T follicular helper cell (primary cell): ENCODE measurements around the gene LIMCH1.
"Not testable (repeated sequence)": the region's sequence is repeated elsewhere in the genome, so short reads cannot be mapped to it uniquely, and the experiment has no call there.

Experiments used
- DNase-seq: peaks from one replicate; pipeline ENCODE4 v3.0.0-alpha.2; 2020; ENCODE audit warnings: low read depth

LIMCH1 gene

DNA sequence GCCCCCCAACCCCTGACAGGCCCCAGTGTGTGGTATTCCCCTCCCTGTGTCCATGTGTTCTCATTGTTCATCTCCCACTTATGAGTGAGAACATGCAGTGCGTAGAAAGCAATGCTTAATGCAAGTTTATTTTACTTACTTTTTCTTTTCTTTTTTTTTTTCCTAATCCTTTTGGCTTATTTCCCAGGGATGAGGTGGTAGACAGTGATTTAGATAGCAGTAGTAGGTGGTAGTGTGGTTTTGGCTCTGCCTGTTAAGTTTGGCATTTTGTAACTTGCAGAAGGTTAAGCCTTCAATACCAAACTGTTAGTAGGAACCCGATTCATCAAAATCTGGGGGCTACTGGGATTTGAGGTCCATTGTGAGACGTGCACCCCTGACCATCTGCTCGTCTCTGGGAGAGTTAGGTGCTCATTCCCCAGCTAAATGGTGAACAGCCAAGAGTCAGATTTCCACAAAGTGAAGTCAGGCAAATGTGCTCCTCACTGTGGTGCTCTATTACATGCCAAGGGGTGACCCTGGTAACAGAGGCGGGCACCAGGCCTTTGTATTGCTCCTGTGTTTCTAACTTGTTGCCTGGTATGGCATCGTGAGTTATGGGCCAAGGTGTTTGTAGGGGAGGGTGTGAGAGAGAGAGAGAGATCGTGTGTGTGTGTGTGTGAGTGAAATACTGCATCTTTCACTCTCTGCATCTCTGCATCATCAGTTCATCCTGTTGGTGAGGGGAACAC lies 140.3 kb downstream of the LIMCH1 start:
- DNase-seq = no peak

DNA sequence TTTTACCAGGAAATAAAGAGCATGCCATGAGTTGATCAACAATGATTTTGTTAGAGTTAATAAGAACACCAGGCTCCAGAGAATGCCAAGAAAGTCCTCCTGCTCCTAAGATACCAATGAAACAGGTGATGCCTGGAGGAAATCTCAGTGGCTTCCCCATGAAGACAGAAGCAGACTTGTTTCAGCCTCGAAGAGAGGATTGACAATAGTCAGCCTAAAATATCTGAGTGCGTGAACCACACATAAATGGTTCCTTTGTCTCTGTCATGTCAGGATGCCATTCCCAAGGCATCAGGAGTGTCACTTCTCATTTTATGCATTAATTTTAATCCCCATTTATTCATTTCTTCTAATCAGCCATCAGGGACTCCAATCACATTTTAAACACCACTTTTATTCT lies 141.0 kb downstream of the LIMCH1 start:
- no peak for DNase-seq

DNA sequence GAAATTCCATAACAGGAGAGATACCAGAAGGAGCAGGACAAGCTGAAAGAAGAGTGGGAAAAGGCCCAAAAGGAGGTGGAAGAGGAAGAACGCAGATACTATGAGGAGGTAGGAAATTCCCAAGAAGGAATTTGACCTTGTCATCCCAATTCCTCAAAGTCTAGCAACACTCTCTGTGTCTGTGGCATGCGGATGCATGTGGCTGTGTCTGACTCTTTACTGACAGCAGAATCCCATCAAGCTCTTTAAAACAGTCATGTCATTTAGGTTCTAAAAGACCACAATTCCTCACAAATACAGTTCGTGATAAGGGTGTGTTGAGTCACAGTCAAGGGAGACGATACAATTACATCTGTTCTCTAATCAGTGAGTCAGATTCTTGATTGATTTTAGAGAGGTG lies 142.0 kb downstream of the LIMCH1 start:
- no peak for DNase-seq

DNA sequence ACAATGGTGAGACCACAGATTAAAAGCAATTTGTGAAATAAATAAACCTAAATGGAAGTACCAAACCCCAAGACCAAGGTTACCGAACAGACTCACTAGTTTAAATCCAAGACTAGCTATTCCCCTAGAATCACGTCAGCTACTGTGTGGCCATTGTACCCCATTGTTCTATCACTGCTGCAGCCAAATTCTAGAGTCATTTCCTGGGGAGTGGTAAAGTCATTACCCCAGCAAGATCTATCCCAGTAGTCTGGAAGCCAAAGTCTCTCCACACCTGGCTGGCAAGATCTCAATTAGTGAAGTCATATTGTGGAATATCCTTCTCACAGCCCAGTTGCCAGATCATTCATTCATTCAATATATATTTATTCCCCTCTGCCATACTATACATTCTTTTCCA lies 143.1 kb downstream of the LIMCH1 start:
- no peak for DNase-seq

DNA sequence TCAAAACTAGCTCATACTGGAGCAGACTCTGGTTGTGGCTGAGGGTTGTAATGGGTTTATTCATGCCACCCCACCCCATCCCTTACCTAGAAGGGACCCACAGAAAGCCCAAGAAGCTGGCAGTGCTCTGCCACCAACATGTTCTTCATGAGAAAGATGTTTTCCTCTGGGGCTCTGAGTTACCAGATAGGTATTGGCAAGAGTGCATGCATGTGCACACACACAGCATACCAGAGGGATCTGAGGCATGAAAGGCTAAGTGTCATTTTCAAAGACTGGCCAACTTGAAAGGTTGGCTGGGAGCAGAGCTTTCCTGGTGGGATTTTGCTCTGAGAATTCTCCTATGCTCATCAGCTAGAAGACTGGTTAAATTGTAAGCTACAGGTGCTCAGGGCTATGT lies 145.4 kb downstream of the LIMCH1 start:
- DNase-seq = no peak

DNA sequence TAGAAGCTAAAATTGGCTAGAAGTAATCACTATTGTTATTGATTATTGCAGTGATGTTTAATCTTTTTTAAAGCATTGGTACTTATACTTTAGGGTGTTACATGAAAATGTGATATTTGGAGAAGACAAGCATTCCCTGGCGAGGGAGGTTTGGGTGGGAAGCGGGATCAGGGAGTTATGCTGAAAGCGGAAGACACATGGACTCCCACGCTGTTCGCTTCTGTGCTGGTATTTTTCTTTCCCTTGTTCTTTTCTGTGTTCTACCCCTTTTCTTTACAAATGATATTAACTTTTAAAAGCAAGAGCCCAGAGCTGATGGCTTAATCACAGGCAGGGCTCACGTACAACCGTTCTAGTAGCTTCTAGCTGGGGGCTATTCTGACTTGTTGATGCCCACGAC lies 148.9 kb downstream of the LIMCH1 start:
- no peak for DNase-seq

DNA sequence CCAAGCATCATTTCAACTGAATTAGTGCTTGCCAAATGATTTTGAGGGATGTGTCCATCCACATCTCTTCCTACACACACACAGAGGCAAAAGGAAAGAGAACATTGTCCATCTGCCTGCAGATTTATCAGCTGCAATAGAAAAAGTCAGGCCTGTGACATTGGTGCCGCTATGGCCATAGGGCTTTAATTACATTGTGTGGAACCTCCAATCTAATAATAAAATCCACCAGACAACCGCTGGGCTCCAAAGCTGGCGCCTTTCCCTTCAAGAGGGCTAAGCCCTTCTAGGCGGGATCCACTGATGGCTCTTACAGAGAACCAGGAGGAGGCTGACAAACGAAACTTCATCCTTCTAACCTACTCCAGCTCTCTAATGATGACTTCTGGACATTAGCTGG lies 150.0 kb downstream of the LIMCH1 start:
- no peak for DNase-seq

DNA sequence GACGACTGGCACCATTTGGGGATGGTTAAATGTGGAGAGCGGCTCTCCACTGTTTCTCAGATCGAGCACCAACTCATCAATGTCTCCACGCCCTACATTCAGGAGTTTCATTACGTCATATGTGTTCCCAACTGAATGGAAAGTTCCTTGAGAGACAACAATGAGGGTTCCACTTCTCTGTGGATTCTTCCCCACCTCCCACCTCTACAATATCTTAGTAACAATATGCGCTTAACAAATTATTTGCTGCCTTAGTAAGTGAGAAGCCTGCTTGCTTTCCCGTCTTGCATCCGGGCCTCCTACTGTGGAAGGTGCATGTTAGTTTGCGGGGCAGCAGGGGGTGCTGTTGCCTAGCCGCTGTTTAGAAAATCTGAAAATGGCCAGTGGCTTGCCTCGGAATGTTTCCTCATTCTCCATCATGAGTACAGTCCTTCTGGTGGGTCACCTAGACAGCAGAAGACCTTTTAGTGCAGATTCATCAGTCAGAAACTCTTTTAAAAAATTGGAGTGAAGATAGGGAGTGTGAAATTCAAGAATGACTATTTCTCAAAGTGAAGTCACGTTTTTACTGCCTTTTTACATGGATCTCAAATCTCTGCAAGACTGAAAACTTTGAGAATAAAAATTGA lies 154.9 kb downstream of the LIMCH1 start:
- no peak for DNase-seq

DNA sequence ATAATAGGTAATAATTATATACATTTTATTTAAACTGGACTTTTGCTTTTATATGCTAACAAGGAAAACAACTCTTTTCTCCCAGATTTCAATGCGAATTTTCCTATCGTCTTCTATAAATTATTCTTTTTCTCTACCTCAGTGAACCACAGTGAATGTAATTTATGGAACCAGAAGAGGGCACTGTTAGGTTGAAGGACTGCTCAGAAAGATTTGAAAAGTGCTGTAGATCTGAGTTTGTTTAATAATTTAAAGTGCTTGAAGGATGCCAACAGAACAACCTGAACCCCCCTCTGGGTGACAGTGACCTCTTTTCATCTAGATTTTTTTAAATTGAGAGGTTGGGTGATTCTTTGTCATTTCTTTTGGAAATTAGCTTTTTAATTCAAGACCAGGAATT lies 155.7 kb downstream of the LIMCH1 start:
- no peak for DNase-seq

DNA sequence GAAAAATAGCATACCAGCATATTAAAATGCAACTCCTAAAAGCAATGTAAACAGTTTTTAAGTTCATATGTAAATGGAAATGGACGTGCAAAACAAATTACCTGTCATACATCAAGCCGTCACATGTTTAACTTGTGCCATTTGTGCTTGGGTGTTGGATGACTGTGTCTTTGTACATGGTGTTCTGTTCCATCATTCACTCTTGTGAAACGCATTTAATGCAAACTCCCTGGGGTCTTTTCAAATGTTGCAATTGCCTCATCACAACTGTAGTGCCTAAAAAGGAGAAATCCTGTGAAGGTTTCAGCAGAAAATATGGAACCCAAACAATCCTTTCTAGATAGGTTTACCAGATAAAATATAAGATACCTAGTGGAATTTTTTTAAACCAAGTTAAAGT lies 158.2 kb downstream of the LIMCH1 start:
- DNase-seq = no peak

DNA sequence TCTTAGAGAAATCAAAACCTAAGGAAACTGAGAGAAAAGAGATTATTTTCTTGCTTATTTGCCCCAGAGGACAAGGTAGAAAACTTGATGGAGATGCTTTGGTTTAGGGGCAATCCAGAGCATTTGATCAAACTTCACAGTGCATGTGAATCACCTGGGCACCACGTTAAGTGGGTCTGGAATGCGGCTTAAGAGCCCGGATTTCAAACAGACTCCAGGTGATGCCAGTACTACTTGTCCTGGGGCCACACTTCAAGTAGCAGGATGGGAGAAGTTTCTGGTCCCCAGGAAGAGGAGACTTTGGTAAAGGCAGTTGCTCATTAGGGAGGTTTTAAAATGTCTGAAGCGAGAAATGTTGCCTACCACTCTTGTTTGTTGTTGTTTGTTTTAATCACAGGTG lies 158.8 kb downstream of the LIMCH1 start:
- DNase-seq = no peak

DNA sequence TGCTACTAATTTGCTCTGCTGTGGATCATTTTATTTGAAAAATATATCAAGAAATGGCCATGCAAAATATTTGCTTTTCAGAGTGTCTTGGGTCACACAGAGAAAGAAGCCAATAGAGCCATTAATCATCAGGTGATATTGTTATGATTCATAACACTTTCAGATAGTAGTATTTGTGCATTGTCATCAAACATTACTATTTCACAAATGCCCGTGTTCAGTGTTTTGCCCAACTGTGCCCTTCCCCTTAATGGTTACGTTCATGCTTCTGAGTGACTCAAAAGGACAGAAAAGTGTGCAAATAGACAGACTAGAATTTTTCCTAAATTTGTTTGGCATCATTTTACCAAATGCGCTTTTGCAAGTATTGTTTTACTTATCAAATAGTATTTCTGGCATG lies 164.0 kb downstream of the LIMCH1 start:
- DNase-seq = no peak

DNA sequence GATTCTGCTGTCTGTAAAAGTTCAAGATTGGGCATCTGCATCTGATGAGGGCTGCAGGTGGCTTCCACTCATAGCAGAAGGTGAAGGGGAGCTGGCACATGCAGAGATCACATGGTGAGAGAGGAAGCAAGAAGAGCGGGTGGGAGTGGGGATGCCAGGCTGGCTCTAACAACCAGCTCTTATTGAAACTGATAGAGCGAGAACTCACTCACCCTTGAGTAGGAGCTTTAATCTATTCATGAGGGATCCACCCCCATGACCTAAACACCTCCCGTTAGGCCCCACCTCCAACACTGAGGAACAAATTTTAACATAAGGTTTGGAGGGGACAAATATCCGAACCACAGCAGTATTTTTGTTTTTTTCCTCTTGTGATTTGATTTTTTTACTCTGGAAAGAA lies 164.8 kb downstream of the LIMCH1 start:
- DNase-seq = no peak

DNA sequence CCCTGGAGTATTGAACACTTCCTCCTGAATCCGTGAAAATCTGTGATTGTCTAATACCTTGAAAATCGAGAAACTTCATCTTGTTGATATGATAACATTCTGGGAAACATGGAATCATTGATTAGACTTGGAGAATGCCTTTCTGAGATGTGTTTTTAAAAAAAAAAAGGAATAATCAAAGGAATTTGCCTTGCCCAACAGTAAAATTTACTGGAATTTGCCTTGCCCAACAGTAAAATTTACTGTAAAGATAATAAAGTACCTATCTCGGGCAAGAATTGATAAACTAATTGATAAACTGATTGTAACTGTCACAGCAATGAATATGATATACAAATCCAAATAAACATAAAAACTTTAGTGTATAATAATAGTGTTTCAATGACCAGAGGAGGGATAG lies 165.8 kb downstream of the LIMCH1 start:
- no peak for DNase-seq

DNA sequence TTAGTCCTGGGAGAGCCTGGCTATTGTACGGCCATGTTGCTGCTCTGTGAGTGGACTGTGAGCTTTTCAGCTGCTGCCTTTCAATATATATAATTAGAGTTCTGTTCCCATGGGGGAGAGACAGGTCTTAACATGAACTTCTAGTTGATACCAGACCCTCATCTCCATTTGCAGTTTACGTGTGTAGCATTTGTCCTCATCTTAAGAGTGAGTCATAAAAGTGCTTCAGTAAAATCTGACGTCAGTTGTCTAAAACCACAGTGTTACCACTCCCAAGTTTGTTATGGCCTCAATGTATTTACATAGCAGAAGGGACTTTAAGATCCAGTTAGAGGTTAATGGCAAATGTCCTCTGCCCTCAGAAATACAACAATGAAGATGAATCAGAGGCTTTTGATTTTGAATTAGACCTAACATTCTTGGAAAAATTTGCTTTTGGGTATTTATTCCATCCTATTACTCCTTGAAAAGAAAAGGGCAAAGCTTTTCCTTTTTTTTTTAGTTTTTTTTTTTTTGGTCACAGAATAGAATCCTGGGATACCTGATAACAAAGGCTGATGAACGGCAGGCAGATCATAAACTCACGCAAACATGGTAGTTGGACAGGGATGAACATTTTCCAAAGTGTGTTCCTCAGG lies 172.0 kb downstream of the LIMCH1 start:
- DNase-seq = no peak

DNA sequence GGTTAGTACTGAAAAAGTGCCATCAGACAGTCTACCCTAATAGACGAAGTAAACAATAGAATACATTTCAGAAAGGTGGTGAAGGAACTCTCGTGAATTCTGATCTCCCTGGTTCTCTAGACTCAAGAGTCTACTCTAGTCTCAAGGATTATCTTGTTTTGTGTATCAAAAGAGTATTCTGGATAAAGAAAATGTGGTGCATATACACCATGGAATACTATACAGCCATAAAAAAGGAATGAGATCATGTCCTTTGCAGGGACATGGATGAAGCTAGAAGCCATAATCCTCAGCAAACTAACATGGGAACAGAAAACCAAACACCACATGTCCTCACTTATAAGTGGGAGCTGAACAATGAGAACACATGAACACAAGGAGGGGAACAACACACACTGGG lies 173.7 kb downstream of the LIMCH1 start:
- not testable (repeated sequence) for DNase-seq

DNA sequence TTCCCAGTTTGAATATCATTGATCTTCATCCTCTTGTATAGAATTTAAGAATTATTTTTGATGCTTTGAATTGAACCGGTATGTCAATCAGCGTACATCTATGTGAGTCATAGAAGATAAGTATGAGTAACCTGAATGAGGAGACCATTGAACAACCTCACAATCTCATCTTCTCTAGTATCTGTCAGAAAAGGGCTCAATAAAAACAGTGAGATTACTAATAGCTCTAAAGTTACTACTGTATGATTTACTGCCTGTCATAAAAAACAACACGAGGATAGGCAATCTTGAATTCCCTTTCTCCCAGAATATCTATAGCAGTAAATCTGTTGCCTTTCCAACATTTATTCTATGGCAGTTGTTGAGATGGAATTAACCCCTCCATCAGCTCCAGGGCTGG lies 174.5 kb downstream of the LIMCH1 start:
- no peak for DNase-seq

DNA sequence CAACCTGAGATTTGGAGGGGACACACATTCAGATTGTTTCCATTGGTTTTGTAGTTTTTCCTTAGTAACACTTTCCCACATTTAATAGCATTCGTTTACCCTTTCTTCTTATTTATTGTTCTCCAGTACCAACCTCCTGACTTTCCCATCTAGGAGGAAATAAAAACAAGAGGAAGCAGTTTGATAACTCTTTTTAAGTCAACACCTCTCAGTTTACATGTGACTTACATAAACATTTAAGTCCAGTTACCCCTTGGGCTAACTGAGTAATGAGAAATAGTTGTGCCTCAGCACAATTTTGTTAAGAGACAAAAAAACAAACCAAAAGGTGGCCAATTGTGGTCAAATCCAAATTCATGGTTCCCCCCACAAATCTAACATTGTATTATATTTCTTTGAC lies 175.8 kb downstream of the LIMCH1 start:
- DNase-seq = no peak

DNA sequence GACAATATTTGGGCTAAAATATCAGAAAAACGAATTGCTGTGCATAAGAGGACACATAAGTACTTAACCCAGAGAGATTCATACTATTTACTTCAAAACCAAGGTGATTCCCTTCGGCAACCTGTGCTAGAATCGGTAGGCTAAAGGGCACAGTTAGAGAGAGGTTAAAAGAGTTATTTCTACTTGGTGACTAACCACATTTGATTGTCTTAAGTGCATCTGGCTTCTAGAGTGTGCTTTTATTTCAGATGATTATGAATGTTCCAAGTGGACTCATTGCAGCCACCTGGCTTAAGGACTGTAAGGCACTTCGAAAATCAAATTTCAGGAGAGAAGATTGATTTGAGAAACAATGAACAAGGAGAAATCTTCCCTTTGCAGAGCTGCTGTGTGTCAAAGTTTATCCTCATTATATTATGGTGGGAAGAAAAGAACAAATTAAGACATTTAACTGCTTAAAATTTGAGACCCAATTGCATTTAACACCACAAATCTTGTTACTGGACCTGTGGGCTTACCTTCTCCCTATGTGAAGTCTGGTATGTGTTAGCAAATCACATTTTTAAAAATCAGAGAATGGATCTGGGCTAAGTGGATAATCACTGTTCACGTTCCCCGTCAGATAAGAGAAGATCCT lies 176.5 kb downstream of the LIMCH1 start:
- DNase-seq = no peak

DNA sequence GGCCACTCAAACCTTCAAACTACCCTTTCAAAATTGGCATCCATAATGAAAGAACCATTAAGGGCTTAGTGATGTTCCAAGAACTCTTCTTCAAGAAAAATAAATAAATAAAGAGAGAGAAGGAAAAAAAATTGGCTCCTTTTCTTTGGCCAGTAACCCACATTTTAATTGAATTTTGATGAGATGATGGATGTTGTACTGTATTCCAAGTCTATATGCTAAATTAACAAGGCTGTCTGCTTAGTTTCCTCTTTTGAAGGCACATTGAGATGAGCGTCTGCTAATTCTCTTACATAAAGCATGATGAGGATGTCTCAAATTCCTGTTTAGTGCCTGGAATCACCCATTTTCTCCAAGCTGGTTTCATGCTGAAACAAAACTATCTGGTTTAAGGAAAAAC lies 177.2 kb downstream of the LIMCH1 start:
- no peak for DNase-seq

DNA sequence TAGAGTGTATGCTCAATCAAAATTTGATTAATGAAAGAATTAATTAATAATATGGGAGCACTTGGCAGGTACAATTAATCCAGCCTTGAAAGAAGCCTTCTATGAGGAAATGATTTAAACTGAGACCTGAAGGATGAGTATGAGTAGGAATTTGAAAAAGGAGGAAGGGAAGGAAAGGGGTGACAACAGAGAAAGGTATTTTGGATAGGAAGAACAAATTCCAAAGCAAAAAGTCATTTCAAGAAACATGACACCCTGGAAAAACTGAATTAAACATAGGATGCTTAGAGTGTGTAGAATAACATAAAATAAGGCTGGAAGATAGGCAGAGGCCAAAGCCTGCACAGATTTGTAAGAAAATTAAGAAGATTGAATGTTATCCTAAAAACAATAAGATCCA lies 180.9 kb downstream of the LIMCH1 start:
- DNase-seq = no peak

DNA sequence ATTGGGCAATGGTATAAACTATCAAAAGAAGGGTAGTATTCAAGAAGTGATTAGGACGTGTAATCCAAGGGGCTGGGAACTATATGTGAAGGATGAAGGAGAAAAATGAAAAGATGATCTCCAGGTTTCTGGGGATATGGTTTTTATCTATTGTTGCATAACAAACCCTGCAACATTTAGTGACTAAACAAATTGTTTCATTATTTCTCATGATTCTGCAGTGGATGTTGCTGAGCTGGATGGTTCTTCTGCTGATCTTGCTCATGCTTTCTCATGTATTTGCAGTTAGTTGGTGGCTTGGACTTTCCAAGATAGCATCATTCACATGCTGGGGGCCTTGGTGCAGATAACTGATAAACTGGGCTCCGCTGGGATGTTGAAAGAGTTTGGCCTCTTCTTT lies 181.5 kb downstream of the LIMCH1 start:
- DNase-seq = no peak

DNA sequence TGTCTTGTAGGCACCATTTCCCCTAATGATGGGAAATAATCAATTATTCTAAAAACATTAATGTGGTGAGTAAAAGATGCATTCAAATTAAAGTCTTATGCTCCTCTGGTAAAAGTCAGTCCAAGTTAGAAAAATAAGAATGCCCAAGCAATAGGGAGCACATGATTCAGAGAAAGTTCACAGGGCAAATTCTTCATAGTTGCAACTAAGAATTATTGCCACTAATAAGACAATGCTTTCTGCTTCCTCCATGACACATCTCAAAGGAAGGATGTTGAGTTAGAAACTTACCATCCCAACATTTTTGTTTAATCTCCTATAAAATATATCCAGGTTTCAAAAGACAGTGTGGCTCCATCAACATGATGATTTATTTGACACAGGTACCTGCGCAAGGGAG lies 184.2 kb downstream of the LIMCH1 start:
- no peak for DNase-seq
